IMR-90 (cell line): ENCODE data around the gene GBE1.

Experiments
- BHLHE40 ChIP-seq: fragments of 150-350 bp; IDR thresholded peaks from 2 replicates; pipeline ENCODE4 v1.6.1; 2016; ENCODE audit warnings: mild to moderate bottlenecking, low read depth, low read length
- CEBPB ChIP-seq: IDR thresholded peaks from 2 replicates; pipeline ENCODE4 v1.6.1; 2012; ENCODE audit warnings: low read depth, low read length, improper control_type of control experiment
- CHD1 ChIP-seq: IDR thresholded peaks from 2 replicates; pipeline ENCODE4 v1.6.1; 2012; ENCODE audit warnings: low read depth, low read length, improper control_type of control experiment
- CTCF ChIP-seq: conservative IDR thresholded peaks from 2 replicates; pipeline ENCODE4 v1.5.1; 2012; ENCODE audit warnings: mild to moderate bottlenecking, low read depth, low read length, improper control_type of control experiment
- ELK1 ChIP-seq: fragments of 150-350 bp; IDR thresholded peaks from 2 replicates; pipeline ENCODE4 v1.6.1; 2016; ENCODE audit warnings: low read depth, mild to moderate bottlenecking, low read length, moderate library complexity, borderline replicate concordance
- FOS ChIP-seq: fragments of 150-350 bp; IDR thresholded peaks from 2 replicates; pipeline ENCODE4 v1.6.1; 2016; ENCODE audit warnings: low read depth, low read length
- MAFK ChIP-seq: IDR thresholded peaks from 2 replicates; pipeline ENCODE4 v1.6.1; 2012; ENCODE audit warnings: low read depth, low read length, improper control_type of control experiment
- MAZ ChIP-seq: IDR thresholded peaks from 2 replicates; pipeline ENCODE4 v1.6.1; 2012; ENCODE audit warnings: low read depth, mild to moderate bottlenecking, low read length, improper control_type of control experiment, moderate library complexity, borderline replicate concordance
- MXI1 ChIP-seq: IDR thresholded peaks from 2 replicates; pipeline ENCODE4 v1.6.1; 2012; ENCODE audit warnings: low read depth, mild to moderate bottlenecking, low read length, moderate library complexity, borderline replicate concordance
- NFE2L2 ChIP-seq: fragments of 150-350 bp; IDR thresholded peaks from 2 replicates; pipeline ENCODE4 v1.6.1; 2016; ENCODE audit warnings: low read depth, mild to moderate bottlenecking, low read length
- POLR2A ChIP-seq: IDR thresholded peaks from 2 replicates; pipeline ENCODE4 v1.6.1; 2012; ENCODE audit warnings: mild to moderate bottlenecking, low read depth, low read length
- RAD21 ChIP-seq: IDR thresholded peaks from 2 replicates; pipeline ENCODE4 v1.6.1; 2012; ENCODE audit warnings: low read length, improper control_type of control experiment
- RFX5 ChIP-seq: IDR thresholded peaks from 2 replicates; pipeline ENCODE4 v1.8.0; 2012; ENCODE audit warnings: low read depth, mild to moderate bottlenecking, low read length, moderate library complexity
- USF2 ChIP-seq: fragments of 150-350 bp; IDR thresholded peaks from 2 replicates; pipeline ENCODE4 v1.6.1; 2017; ENCODE audit warnings: mild to moderate bottlenecking, antibody characterized with exemption, low read length, low read depth

- TF ChIP-seq CTCF (no peak), POLR2A (no peak), MAZ (no peak), CEBPB (no peak), BHLHE40 (no peak), USF2 (no peak), RFX5 (no peak), RAD21 (no peak), FOS (no peak), MAFK (no peak), CHD1 (no peak), NFE2L2 (no peak), MXI1 (no peak), ELK1 (no peak)
These were observed 283.7 kb downstream of the GBE1 start for GRCh38 chr3:81477740-81478139.
